GM19238 (cell line): ENCODE results near the gene SPOCK3.
"Not testable (repeated sequence)": the region's sequence is repeated elsewhere in the genome, so short reads cannot be mapped to it uniquely, and the experiment has no call there.

Source experiments
- DNase-seq: peaks from one replicate; pipeline ENCODE4 v3.0.0; 2011; ENCODE audit warnings: low spot score; ENCODE audit not compliant: insufficient read length

SPOCK3 gene

GRCh38 chr4:167234316-167234881 is at the start of gene SPOCK3:
Gene SPOCK3 (minus strand): TSS chr4:167234494.
- DNase-seq, result no peak

GRCh38 chr4:167282171-167282864 is 48.0 kb upstream of the SPOCK3 start:
- no peak for DNase-seq

- DNase-seq, result not testable (repeated sequence)
Observed at GRCh38 chr4:167281545-167281944, 47.3 kb upstream of the SPOCK3 start.

- no peak for DNase-seq
Observed at GRCh38 chr4:167274351-167274750, 40.1 kb upstream of the SPOCK3 start.

- no peak for DNase-seq
Observed at GRCh38 chr4:167265231-167265630, 30.9 kb upstream of the SPOCK3 start.

- DNase-seq, result no peak
Observed at GRCh38 chr4:167248271-167248670, 14.0 kb upstream of the SPOCK3 start.

- no peak for DNase-seq
Observed at GRCh38 chr4:167239627-167240026, 5.3 kb upstream of the SPOCK3 start.

- DNase-seq, result no peak
Observed at GRCh38 chr4:167238226-167238625, 3.9 kb upstream of the SPOCK3 start.

- DNase-seq, result no peak
Observed at GRCh38 chr4:167233685-167234315, 494 bp downstream of the SPOCK3 start.

- DNase-seq, result no peak
Observed at GRCh38 chr4:167232805-167233684, 1.2 kb downstream of the SPOCK3 start.

- no peak for DNase-seq
Observed at GRCh38 chr4:167230744-167231143, 3.5 kb downstream of the SPOCK3 start.

- DNase-seq, result no peak
Observed at GRCh38 chr4:167222099-167222498, 12.2 kb downstream of the SPOCK3 start.

- no peak for DNase-seq
Observed at GRCh38 chr4:167221084-167221483, 13.2 kb downstream of the SPOCK3 start.

- no peak for DNase-seq
Observed at GRCh38 chr4:167218022-167218608, 16.2 kb downstream of the SPOCK3 start.

- DNase-seq, result no peak
Observed at GRCh38 chr4:167216783-167217182, 17.5 kb downstream of the SPOCK3 start.

GRCh38 chr4:167210166-167210565 is 24.1 kb downstream of the SPOCK3 start:
- DNase-seq, result no peak

- no peak for DNase-seq
Observed at GRCh38 chr4:167196344-167197012, 37.8 kb downstream of the SPOCK3 start.

- no peak for DNase-seq
Observed at GRCh38 chr4:167190379-167190778, 43.9 kb downstream of the SPOCK3 start.

GRCh38 chr4:167185465-167185864 is 48.8 kb downstream of the SPOCK3 start:
- DNase-seq, result no peak

GRCh38 chr4:167183036-167183435 is 51.3 kb downstream of the SPOCK3 start:
- DNase-seq, result no peak

- DNase-seq, result no peak
Observed at GRCh38 chr4:167177925-167178324, 56.4 kb downstream of the SPOCK3 start.
